VCaP (cell line): ENCODE measurements around the gene PTMA.

Experiments used
- H3K27ac ChIP-seq: fragments of 450-650 bp; 2 replicates; pipeline ENCODE4 v1.5.1; 2017
- CTCF ChIP-seq: fragments of 450-650 bp; conservative IDR thresholded peaks from 2 replicates; pipeline ENCODE4 v1.5.1; 2017; ENCODE audit warnings: mild to moderate bottlenecking, moderate library complexity

PTMA gene

GRCh38 chr2:231761735-231762134, 53.4 kb downstream of the PTMA start:
- no peak for TF ChIP-seq CTCF
- H3K27ac ChIP-seq = no peak overlapping the region
